Measurements from ENCODE around the gene ZBTB20.

ZBTB20 gene

GRCh38 chr3:114383875-114384557 is 763.1 kb downstream of the ZBTB20 start:
- peak; percentile 76 for DNase-seq

GRCh38 chr3:114380233-114380651 is 766.8 kb downstream of the ZBTB20 start:
- no peak for DNase-seq

GRCh38 chr3:114379266-114379665 is 767.8 kb downstream of the ZBTB20 start:
- DNase-seq, result no peak

GRCh38 chr3:114378760-114379159 is 768.3 kb downstream of the ZBTB20 start:
- DNase-seq, result no peak

DNA sequence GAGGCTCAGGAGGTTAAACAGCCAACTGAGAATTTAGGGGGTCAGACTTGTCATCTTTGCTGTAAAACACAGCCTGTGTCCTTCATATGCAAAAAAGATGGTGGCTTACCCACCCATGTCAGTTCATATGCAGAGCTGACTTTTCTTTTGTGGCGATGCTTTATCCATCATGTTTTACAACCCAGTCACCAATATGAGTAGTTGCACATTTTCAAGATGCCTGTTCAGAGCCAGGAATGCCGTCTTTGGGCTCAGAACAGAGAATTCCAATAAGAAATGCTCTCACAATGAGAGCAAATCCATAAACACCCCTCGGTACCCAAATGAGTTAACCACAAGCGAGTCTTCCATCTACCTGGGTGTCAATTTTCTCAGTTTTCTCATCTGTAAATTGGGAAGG is 769.7 kb downstream of the ZBTB20 start:
- no peak for DNase-seq

- DNase-seq, result no peak
Observed at GRCh38 chr3:114376516-114377185, 770.4 kb downstream of the ZBTB20 start.

DNA sequence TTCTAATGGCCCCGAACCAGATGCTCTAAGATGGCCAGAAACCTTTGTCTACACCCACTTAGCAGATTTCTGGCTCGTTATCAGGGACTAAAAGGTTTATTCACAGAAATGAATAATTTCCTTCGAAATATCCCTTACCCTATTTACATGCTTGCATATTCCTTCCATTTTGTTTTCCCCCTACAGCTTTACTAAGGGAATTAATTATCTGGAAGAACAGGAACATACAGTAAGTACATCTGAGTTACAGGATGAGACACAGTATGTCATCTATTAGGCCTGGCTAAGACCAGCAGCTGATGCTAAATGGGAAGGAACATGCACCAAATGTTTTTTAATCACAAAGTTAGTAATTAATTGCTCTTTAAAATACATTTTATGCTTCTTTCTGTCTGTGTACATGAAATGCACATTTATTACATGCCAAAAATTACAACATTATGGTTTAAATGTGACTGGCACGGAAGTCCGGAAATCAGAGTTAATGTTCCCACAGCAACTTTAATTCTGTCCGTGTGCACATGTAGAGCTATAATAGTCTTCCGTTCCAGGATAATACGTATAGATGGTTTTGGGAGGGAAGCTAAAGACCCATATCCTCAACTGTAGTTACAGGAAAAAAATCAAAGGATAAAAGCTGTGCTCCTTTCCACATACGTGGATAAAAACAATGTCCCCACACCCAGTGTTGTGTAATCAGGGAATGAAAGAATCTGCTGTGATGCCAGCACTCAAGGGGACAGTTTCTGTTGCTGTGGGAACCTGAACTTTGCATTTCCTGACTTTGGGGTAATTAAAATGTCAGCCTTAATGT is 771.3 kb downstream of the ZBTB20 start:
- DNase-seq, result no peak

GRCh38 chr3:114374433-114374990 is 772.6 kb downstream of the ZBTB20 start:
- no peak for DNase-seq

DNA sequence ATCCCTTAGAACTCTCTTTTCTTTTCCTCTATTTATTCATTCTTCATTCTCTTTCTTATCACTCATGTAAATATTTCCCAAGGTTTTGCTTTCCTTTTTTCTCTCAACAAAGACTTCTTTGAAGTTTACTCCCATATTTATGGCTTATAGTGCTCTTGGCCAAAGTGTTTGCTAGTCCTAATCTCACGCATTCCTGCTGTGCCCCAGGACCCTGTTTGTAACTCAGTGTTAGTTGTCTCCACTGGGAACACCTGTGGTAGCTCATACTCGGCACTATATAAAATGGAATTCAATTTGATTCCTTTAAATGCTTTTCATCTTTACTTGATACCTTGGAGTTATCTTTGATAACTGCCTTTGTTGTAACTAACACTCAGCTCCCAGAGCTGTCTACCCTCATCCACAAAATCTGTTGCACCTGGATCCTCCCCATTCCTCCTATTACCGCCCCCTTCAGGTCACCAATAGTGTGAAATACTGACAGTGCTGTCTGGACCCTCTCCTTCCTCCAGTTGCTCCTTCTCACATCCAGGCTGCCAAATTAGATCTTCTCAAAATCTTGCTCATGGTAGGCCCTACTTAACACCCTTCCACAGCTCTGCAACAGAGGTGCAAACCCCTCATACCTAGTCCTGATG is 776.4 kb downstream of the ZBTB20 start:
- DNase-seq, result no peak

GRCh38 chr3:114365909-114366308 is 781.2 kb downstream of the ZBTB20 start:
- DNase-seq, result no peak

- no peak for DNase-seq
Observed at GRCh38 chr3:114364806-114365654, 782.1 kb downstream of the ZBTB20 start.

GRCh38 chr3:114363554-114364202 is 783.4 kb downstream of the ZBTB20 start:
- no peak for DNase-seq

DNA sequence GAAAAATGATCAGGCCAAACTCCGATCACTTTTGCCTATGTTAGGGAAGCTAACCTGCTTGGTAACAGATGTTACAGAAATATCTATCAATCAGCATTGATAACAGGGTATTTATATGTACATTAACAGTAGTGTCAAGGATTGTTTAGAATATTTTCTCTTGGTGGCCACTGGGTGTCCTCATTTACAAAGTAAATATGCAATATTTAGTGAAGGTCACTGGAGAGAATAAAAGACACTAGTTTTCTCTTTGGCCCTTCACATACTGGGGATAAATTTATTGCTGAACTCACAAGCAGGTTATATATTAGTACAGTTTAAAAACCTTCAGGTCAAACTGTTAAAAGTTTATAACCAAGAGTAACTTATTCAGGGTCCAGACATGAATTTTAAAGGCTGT is 784.3 kb downstream of the ZBTB20 start:
- DNase-seq, result no peak

GRCh38 chr3:114361391-114361790 is 785.7 kb downstream of the ZBTB20 start:
- no peak for DNase-seq

GRCh38 chr3:114356525-114356924 is 790.6 kb downstream of the ZBTB20 start:
- no peak for DNase-seq

GRCh38 chr3:114356066-114356465 is 791.0 kb downstream of the ZBTB20 start:
- no peak for DNase-seq

GRCh38 chr3:114355653-114356052 is 791.4 kb downstream of the ZBTB20 start:
- no peak for DNase-seq

DNA sequence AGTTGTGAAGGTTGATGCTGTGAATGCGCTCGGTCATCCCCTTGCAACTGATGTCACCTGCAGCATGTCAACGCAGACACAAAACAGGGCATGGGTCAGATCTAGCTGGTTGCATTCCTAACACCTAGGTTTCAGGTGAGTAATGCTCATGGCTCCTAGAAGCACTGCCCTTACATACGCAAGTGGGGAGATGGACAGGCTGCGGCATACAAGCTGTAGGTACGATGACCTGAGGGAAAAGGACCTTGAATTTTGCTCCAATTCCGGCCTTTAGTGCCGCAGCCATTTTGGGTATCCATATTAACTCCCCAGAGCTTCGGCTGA is 795.3 kb downstream of the ZBTB20 start:
- no peak for DNase-seq

DNA sequence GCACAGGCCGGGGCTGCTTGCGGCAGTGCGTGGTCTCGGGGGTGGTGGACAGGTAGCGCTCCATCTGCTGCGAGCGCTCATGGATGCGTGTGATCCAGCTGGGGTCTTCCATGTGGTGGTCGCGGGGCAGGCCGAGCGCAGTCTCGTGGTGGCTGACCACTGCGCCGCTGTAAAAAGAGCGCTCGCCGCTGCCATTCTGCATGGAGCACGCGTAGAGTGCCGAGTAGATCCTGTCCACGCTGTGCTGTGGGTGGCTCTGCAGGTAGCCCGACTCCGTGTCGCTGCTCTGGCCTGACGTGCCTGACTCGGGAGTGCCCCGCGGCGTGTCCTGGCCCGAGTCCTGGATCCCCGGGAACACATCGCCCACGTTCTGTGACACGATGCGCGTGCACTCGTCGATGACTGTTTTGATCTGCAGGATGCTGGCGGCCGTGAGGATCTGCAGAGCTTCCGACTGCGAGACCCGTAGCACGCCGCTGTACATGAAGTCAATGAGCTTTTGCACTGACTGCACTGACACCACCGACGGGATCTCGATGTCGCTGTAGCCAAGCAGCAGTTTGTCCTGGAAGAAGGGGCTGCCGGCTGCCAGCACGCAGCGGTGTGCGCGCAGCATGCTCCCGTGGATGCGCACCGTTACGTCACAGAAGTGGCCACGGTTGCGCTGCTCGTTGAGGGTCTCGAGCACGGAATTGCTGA is 795.8 kb downstream of the ZBTB20 start:
- no peak for DNase-seq

- no peak for DNase-seq
Observed at GRCh38 chr3:114350690-114351089, 796.4 kb downstream of the ZBTB20 start.

GRCh38 chr3:114350271-114350670 is 796.8 kb downstream of the ZBTB20 start:
- DNase-seq, result no peak

All from stimulated activated CD4-positive, alpha-beta T cell treated with anti-CD3 and anti-CD28 coated beads, Interleukin-4, amount 100 ng/mL, for 24 hours (primary cell).